HG02610 (cell line): ENCODE measurements around the gene SUCLG1.

Experiments
- ATAC-seq: cut with Tn5 transposase; IDR thresholded peaks from one replicate; pipeline ENCODE4 v1.9.1; 2021; ENCODE audit warnings: mild to moderate bottlenecking, moderate library complexity; ENCODE audit not compliant: unreplicated experiment

Gene SUCLG1

DNA sequence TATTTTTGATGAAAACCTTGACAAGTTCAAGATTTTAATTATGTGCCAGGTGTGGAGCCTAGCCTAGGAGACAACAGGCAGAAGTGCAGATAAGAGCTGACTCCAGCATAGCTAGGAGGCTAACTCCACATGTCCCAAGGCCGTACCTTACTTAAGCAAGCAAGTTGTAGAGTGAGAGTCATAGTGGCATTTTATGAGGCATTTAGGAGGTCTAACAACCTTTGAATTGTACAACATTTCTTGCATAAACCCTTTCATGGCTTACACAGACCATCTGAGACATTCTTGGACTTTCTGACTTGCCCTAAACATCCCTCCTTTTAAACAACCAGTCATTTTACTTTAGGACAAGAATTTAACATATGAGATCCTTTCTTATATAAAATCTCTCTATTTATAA is 8.3 kb upstream of the SUCLG1 start:
- no peak for ATAC-seq

DNA sequence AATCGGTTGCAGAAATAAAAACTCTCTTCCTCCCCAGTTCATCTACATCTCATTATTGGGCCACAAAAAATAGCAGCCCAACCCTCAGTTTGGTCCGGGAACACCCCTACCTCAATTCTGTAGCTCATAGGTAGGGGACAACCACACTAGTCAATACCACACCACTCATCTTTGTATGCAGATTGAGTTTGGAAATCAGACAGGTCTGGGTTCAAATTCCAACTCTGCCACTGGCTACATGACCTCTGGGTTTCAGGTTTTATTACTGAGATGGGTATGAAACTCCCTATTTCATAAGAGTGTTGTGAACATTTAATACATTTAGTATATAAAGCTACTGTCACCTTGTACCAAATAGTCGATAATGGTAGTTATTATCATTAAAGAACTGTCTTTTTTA is 2.2 kb upstream of the SUCLG1 start:
- ATAC-seq = no peak

DNA sequence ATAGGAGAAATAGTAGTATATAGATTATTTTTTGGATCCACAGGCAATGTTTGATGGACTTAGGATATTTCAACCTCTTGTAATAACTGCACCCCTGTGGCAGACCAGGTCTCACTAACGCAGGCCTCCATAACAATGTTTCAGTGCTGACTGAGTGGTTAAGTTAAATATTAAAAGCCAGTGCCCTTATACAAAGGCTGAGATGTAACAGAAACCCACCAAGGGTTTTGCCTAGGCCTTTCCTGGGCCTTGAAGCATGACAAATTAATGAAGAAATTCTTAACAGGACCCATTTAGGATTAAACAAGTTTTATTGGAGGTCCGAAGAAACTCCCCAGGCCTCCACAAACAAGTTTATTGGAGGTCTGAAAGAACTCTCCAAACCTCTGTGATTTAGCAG is 1.6 kb upstream of the SUCLG1 start:
- ATAC-seq = no peak

DNA sequence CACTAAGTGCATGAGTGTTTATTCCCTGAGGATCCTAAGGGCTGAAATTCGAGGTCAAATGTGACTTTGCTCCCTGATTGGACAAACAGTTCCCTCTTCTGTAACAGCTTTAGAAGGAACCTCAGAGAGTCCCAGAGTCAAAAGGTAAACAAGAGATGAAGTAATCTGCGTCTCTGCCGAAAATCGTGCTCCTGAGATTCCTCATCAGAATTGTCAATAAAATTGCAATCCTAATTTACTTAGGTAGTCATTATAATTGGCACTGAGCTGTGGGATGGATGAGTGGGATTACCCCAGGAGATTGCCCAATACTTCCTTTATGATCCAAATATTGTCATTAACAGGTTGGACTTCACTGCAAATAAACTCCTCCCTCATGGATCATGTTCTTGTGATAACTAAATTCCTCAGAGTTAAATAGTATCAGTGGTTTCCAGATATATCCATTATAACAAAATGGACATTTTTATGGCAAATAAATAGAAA is 907 bp upstream of the SUCLG1 start:
- no peak for ATAC-seq

DNA sequence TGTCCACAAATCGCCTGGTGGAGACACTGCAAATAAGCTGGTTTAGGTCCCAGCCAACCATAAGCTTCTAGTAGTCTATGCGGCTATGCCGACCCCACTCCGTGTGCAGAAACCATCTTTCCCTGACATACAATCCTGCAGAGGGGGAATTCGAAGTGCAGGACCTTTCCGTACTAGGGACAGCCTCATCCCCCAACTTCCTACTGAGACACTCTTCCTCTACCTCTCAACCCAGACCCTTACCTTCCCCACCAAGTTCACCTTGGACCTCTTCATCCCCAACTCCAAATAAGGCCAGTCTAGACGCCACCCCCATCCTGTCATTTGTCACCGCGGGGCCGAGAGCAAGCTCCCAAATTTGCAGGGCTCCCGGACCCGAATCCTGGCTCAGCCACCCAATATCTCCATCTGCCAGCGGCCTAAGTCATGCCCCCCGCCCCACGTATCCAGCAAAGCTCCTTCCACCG is 496 bp downstream of the SUCLG1 start:
- ATAC-seq = peak; percentile 34

DNA sequence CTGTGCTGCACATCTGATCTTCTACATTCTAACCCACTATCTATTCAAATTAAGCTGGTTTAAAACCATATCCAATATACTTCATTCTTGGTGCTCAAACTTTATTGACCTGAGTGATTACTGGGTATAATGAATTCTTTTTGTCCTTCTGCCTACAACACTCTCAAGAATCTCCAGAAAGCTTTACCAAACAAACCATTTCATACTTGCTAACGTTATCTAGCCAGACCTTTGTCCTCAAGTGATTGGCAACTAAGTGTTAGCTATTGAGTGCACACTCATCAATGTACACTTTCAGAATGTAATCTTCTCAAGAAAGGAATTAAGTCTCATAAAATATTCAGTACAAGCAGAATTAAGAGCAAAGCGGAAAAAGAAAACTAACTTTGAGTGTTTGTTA is 1.4 kb downstream of the SUCLG1 start:
- ATAC-seq = no peak

DNA sequence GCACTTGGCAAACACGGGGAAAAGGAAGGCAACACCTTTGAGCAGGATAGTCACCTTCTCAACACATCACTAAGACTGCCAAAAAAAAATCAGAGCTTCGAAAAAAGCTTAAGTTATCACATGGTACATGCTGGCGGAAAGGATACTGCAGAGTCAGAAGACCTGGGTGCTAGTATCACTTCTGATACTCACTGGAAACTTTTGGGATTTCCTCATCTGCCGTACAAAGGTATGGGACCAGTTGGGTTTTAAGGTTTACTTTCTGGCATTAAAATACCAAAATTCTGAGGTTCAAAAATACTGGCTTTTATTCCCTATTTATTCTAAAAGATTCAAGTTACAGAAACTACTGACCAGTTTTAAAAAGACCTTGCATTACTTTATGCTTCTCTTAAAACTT is 2.9 kb downstream of the SUCLG1 start:
- ATAC-seq = no peak

DNA sequence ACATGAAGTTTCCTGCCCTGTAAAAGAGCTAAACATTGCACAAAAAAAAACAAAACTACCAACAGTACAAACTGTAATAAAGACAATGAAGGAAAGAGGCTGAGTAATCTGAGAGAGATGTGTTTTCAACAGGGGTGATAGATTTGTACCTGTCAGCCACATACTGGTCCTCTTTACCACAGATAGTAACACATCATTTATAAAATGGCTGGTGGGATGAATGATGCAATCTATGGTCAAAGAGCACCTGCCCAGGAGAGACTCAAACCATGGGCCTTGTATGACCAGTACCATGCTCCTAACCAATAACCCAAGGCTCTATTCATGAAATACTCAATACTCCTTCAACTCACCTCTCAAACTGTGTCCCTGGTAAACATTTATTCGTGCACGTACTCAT is 4.5 kb downstream of the SUCLG1 start:
- no peak for ATAC-seq

DNA sequence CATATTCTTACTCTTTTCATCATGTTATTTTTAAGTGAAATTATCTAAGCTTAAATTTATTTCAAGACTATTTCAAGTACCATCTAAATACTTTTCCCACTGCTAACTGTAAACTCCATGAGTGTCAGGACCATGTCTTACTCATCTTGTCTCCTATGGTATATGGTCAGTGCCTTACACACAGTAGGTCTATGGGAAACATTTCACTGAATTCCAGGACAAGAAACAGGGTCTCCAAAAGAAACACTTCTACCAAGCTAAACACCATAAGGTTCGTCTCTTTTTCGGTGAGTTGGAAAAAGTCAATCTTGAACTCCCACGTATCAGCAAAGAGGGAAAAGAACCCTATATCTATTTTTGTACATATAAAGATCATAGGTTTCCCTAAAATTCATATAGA is 6.5 kb downstream of the SUCLG1 start:
- ATAC-seq = no peak

DNA sequence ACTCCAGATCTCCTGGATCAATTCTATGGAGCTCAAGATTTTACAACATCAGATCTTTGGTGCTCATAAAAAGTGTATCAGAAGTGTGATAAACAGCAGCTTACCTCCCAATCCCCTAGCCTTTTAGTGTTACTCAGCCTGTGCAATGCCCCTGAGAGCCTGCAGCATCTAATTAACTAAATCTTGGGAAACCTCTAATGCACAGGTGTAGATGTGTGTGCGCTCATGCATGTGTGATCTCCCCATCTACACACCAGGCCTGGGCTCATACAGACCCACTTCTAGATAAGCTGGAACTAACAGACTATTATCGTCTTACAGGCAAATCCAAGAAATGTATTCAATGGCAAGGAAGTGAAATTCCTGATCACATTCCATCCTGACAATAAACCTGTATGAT is 7.5 kb downstream of the SUCLG1 start:
- ATAC-seq = no peak

DNA sequence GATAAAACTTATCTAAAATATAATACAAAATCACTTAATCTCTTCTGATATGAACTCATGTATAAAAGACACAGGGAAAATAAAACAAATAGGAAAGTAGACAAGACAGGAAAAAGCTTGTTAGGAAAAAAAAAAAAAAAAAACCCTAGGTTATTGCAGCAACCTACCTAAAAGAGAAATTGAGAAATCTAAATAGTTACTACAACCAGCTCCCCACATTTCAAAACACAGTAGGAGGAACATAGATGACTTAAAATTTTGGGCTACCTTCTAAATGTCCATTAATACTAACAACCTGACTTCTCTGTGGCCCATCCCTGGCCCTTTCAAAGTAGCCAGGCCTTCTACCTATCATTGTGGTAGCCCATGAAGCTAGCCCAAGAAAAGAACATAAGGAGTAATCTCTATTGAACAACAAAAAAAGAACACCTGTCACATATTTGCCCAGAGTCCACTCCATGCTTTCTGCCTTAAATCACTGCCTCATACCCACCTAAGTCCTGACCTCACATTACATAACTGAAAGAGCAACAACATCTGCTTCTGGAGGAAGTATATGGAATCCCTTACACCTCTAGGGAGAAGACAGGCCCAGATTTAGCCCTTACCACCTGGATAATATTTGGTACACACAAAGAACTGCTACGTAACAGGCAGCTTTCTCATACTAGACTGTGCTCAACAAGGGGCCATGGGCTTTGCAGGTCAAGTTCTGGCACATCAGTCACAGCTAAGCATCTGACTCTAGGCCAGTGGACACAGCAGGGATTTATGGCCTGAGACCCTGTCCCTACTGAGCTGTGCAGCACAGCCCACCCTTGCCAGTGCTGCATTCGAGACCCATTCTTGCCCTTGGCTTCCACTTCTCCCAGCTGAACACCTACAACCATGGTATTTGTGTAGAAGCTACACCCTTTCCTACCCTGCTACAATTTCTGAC is 8.5 kb downstream of the SUCLG1 start:
- no peak for ATAC-seq

DNA sequence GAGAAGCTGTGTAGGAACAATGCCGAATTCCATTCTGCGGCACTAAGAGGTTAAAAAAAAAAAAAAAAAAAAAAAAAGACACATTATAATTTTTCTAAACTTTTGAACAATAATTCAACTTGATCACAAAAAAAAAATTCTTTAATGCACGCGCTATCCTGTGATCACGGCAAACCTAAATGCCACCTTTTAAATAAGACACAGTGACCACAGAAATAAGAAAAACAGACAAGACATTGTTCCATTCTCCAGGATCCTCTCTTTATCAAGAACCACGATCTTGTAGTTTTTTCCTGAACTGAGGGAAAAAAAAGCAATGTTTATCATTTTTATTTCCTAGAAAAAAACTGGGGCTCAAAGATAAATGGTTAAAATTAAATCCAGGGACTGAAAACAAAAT is 9.4 kb downstream of the SUCLG1 start:
- no peak for ATAC-seq

DNA sequence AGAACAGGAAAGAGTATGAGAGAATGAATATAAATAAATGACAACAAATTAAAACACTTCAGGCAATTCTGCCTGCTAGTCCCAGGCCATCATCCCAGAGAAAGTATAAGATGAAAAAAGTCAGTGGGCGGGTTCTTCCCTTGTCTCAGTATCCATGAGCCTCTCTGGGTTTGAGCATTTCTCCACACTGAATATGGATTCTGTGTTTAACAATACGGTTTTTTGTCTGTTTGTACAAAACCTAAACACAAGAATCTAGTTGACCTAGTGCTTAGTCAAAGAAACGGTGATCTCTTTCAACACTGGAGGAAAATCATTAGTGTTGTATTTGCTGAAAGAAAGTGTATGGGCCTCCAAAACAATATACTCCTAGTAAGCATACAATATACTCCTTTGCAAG is 10.0 kb downstream of the SUCLG1 start:
- no peak for ATAC-seq

DNA sequence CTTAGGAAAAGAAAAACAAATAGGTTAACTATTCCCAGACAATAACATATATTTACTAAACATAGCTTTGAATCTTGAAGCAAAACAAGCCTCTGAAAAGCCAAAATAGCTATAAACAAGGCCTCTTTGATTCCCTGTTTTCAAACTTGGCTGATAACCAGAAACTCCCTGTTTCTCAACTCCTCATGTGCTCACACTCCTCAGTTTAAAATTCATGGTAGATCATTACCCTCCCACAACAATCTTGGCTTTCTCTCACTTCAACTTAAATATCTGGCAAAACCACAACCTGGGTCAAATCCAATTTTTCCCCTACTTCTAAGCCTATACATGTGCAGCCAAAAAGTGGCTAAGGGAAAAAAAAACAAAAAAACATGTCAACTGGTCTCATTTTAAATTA is 15.6 kb downstream of the SUCLG1 start:
- no peak for ATAC-seq

DNA sequence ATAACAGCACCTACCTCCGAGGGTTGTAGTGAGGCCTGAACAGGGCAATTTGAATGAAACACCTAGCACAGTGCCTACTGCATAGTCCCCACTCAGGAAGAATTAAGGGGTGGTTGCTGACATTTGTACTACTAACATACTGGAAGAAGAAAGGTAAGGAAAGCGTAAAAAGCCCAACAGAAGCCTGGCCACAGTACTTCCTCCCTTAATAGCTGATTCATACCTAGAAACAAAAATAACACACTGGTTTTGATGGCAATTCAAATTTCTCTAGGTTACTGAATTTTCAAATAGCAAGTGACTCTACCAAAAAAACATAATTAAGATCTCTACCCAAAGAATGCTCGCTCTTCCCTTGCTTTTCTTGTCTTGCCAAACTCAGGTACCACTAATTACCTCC is 16.2 kb downstream of the SUCLG1 start:
- no peak for ATAC-seq

DNA sequence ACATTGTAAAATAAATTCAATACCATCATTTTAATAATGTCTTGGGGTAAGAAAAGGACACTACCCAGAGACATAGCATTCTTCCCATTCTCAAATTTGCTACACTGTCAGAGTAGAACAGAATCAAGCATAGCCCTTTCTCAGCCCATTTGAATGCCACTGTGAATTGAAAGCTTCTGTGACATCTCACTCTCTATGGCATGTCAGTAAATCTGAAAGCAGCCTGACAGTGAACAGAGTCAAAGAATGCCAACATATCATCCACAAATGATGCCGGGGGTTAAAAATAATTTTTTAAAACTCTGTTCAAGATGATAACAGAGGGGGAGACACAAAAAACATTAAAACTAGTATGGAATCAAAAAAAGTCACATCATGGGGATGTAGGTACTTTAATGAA is 17.6 kb downstream of the SUCLG1 start:
- no peak for ATAC-seq

DNA sequence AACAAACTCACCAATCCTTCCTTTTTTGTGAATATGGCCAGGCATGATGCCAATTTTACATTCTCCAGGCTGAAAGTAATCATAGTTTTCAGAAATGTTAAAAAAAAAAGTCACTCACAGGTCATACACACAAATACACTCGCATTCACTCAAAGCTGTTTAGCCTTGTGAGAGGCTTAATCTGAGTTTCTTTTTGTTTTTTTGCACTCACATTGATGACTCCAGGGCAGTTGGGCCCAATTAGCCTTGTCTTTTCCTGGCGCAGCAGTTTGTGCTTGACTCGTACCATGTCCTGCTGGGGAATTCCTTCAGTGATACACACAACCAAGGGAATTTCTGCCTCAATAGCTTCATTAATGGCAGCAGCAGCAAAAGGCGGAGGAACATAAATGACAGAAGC is 18.0 kb downstream of the SUCLG1 start:
- no peak for ATAC-seq

DNA sequence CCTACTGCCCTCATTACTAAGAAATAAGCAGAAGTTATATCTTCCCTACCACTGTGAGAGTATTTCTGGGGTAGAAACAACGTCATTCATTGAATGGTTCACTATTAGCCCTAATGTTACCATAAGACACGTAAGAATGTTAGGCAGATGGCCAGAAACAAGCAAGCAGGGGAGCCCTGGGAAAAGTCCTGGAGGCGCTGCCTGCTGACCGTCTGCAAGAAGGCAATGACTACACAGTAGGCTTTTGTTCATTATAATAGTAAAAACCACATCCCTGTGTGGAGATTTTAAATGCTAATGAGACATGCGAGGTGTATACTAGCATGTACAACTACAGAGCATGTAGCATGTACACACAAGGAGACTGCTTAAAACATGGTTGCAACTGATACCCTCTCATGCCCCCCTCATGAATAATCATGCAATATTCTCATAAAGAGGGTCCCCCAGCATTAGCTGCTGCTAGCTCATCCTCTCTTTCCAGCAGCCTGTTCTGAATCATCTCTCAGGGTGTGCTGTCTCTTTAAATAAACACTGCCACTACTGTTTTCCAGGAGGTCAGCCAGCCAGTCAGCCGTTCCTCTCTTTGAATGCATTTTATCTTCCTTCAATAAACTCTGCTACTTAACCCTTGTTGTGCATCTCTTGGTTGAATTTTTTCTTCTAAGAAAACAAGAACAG is 23.6 kb downstream of the SUCLG1 start:
- ATAC-seq = no peak

DNA sequence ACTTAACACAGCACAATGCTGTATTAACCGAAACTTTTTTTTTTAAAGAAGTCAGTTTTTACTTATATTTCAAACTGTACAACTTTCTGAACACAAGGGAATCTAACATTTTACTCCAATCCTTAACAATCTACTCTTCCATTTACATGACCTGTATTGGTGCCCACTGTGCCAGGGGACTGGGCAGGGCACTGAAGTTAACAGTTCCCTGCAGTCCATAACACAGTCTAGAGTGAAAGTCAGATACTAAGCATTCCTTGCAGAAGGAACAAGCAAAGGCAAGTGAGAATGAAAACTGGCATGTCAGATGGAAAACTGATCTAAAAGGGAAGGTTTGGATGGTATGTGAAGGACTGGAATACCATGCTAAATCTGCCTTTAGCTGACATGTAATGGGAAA is 29.8 kb downstream of the SUCLG1 start:
- no peak for ATAC-seq

DNA sequence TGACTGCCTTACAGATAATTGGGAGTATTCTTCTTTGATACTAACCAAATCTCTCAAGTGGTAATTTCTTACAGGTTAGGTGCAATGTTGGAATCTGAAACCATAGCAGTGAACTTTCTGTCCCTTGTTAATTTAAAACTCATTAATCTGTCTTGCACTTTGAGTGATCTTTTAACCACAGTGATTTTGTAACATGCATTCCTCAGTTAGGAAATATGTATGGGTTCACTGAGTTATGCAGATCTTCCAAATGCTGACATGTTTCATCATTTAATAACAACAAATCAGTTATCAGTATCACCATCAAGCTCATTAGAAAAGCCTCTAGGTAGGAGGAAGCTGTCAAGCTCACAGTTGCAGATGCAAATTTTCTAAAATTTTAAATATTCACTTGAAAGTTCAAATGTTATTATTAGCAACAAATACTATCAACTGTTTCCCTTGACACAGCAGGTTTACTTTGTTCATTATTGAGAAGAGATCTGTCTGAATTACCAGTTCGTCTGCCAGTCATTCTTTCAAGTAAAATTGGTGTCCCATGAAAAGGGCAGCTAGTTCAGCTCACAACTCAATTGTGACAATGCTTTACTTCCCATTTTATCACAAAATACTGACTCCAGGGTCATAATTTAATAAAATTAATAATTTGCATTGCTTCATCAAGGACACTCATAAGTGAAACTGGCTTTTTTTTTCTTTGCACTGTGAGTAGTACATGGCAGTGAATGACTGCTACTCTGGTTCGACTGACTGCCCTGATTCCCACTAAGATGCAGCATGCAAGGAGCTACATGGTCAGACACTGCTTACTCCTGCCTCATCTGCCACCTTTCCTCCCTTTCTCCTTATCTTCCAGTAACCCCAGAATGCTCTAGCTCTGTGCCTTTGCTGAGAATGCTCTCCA is 31.6 kb downstream of the SUCLG1 start:
- peak; percentile 52 for ATAC-seq

DNA sequence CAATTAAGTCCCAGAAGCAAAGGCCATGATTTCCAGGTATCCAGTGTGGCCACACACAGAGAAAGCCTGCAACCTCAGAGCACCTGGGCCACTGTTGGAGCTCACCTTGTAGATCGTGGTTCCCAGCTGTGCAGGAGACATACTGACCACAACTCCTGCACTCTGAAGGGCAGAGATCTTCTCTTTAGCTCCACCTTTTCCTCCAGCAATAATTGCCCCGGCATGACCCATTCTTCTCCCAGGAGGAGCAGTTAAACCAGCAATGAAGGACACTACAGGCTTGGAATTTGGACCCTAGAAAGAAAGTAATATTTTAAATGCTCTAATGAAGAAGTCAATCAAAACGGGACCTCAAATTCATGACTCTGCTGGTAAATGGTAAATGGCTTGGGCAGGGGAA is 33.8 kb downstream of the SUCLG1 start:
- no peak for ATAC-seq
